HG03442 (cell line): ENCODE measurements around the gene SLC36A2.
"Not testable (repeated sequence)": the region's sequence is repeated elsewhere in the genome, so short reads cannot be mapped to it uniquely, and the experiment has no call there.

Experiments
- ATAC-seq: cut with Tn5 transposase; IDR thresholded peaks from one replicate; pipeline ENCODE4 v1.9.1; 2021; ENCODE audit warnings: mild to moderate bottlenecking, moderate library complexity; ENCODE audit not compliant: unreplicated experiment

SLC36A2 gene

DNA sequence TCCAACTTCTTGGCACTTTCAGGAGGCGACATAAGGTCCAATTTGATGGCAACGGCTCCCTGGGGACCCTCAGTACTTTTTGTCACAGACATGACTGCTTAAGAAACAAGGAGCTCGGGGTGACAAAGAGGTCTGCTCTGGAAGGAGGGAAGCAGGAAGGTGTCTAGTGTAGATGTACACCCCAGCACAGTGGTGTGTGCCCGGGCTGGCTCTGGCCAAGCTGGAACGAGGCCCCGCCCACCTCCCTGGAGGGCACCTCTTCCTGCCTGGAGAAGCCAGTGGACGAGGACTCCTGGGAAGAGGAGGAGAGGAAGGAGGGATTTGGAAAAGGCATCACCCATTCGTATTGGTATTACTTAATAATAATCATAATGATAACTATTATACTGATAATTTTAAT lies at the start of gene SLC36A2:
SLC36A2 (minus strand) TSS at position 191 of the 400 bp plus-strand sequence; CDS start at position 92, 99 bp downstream.
- ATAC-seq, result no peak

DNA sequence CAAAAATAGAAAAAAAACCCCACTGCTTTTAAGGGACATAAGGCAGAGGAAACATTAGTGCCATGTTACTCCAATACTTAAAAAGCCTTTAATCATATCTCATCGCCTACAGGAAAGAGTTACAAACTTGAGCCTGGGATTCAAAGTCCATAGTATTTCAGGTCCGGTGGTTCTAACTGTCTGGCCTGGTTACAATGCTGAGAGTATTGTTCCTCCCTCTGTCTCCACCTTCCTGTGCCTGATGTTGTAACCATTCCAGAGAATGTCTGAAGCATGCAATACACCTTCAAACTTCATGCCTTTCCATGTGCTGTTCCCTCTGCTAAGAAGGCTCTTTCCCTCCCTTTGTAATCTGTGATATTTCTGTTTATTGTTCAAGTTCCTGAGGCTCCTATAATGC lies 41.6 kb upstream of the SLC36A2 start:
- ATAC-seq, result no peak

DNA sequence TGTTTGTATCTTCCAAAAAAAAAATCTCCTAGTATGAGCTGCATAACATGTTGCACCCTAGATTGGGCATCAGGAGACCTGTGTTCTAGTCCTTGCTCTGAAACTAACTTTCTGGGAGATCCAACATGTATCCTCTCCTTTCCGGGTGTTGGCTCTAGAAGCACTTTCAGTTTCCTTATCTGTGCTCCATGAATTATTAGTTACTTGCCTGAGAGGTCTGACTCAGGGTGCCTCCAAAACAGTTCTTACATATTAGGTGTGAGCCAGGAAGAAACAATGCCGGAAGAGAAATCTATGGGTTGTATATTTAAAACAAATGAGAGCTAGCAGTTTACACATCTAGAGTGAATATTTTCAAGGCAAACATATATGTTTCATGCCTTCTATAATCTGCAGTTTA lies 36.7 kb upstream of the SLC36A2 start:
- no peak for ATAC-seq

DNA sequence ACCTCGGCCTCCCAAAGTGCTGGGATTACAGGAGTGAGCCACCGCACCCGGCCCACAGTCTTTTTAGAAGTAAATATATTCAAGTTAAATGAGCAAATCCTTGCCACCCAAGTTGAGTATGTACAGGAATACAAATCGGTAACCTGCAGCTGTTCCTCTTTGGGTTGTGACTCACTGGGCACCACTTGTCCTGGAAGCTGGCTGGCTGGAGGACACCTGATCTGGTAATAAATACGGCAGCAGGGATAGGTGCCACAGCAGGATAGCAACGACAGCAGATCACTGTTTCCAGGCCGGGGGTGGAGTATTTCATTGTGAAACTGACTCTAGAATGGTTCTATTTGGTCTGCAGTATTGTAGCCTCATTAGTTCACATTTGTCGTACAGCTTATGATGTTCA lies 35.7 kb upstream of the SLC36A2 start:
- ATAC-seq, result no peak

DNA sequence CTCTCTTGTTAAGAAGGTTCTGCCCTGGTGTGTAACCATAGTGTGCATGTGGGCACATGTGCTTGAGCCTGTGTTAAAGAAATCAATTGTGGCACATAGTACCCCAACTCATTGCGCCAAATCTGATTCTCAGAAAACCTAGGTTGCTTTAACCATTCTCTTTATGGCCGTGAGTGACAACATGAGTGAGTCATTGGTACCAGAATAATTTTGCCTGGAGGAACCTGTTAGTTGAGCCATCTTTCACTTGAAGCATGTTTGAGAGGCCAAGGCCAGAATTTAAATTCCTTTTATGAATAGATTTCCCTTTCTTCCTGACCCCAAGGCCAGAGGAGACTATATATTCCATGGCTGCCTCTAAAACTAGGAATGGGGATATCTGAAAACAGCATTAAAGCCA lies 35.2 kb upstream of the SLC36A2 start:
- ATAC-seq, result no peak

DNA sequence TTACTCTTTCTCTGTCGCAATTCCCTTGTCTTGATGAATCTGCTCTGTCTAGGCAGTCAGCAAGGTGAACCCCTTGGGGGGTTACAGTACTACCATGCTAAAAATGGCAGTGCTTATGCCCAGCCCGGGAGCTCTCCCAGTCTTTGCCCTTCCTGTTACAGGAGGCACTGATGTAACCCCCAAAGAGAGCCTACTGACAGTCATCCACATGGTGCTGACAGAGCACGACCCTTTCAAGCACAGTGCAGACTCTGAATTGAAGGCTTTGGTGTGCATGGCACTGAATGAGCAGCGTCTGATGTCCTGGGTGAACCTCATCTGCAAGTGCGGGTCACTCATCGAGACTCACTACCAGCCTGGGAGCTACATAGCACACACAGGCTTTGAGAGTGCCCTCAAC lies 34.5 kb upstream of the SLC36A2 start:
- no peak for ATAC-seq

DNA sequence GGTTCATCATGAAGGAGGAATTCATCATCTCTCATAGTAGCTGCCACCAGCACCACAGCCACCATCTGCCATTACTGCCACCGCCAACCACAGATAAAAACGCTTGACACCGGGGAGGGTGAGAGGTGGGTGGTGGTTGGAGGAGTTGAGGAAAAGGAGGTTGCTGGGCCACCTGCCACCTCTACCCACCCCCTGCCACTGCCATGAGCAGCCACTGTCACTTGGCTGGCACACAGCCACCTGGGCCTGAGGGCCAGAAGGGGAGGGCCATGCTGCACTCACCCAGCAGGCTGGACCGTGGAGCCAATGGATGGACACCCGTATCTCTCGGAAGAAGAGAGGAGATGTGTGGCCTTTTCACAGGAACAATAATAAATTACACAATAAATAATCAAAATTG lies 31.3 kb upstream of the SLC36A2 start:
- no peak for ATAC-seq

DNA sequence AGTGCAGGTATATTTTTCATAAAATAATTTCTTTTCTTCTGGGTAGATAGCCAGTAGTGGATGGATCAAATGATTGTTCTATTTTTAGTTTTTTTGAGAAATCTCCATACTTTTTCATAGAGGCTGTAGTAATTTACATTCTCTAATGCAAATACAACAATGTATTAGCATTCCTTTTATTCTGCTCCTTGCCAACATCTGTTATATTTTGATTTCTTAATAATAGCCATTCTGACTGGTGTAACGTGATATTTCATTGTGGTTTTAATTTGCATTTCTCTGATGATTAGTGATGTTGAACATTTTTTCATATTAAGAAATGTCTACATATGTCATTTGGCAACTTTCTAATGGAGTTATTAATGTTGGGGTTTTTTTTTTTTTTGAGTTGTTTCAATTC lies 27.2 kb upstream of the SLC36A2 start:
- no peak for ATAC-seq

DNA sequence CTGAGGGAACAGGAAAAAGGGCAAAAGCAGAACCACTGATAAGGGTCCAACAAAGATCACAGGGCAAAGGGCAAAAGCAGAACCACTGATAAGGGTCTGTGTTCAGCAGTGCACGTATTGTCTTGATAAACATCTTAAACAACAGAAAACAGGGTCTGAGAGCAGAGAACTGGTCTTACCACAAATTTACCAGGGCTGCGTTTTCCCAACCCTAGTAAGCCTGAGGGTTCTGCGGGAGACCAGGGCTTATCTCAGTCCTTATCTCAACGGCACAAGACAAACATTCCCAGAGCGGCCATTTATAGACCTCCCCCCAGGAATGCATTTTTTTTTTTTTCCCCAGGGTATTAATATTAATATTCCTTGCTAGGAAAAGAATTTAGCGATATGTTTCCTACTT lies 19.7 kb upstream of the SLC36A2 start:
- ATAC-seq, result not testable (repeated sequence)

DNA sequence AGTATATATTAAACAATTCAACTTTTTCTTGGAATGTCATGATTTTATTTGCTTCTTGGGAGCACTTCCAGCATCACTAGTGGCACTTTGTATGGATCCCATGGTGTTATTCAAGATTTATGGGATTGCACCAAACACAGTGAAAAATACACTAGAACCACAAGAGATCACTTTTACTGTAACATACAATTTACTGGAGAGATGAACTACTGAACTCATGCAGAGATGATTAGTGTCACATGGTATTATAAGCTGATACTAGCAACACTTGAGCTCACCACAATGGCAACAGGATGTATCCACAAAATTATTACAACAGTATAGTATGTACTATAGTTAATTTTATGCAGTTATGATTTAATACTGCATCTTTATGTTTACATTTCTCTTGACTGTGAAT lies 16.3 kb upstream of the SLC36A2 start:
- ATAC-seq, result no peak

DNA sequence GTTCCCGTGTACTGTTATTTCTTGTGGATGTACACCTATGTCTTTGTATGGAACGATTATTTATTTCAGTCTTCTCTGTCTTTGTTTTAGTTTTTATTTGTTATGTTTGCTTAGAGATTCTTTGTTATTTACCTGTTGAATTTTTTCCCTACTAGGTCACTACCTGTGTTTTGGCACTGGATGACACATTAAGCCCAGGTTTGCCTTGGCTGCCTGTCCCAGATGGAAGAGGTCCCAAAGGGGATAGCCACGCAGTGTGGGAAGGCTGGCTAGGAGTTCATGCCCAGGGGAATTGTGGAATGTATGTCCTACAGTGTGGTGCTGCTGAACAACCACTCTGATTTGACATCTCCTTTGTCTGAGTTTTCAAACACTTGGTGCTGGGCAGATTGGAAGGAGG lies 15.6 kb upstream of the SLC36A2 start:
- no peak for ATAC-seq

DNA sequence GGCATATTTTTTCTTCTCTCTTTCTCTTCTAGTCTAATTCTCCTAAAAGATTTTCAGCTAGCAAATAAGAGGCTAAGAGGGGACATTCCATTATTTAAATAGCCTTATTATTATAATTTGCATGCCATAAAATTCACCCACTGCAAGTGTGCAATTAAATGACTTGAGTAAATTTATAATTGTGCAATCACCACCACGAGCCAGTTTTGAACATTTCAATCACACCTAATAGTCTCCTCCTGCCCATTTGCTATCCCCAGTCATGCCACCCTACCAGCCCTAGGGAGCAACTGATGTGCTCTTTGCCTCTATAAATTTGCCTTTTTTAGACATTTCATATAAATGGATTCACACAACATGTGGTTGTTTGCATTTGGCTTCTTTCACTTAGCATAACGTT lies 12.0 kb upstream of the SLC36A2 start:
- no peak for ATAC-seq

DNA sequence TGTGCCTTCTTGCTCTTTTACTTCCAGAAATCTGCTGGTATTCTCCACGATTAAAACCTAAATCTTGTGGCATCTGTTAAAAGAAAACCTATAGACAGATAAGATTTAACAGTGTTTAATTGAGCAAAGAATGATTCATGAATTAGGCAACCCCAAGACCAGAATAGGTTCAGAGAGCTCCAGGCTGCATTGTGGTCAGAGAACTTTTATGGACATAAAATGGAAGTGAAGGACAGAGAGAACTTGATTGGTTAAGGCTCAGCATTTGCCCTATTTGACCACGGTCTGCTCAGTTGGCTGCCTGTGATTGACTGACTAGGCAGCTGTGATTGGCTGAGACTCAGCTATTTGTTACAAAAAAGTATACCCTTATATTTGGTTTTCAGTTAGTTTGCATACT lies 10.4 kb upstream of the SLC36A2 start:
- no peak for ATAC-seq

DNA sequence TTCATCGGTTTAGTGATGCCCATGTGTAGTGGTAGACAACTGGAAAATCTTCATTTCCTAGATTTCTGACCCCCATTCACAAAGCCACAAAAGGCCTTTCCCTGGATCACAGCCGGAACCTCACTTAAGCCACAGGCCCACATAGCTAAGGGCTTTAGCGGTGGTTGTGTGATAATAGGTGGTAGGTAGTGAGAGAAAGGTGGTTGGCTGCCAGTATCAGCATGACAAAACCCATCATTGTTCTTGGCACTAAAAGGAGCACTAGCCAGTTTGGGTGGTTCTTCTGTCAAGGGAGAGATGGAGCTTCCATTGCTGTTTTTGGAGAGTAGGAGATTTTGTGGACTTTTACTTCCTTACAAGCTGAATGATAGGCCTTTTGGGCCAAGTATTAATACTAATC lies 9.7 kb upstream of the SLC36A2 start:
- ATAC-seq, result no peak

DNA sequence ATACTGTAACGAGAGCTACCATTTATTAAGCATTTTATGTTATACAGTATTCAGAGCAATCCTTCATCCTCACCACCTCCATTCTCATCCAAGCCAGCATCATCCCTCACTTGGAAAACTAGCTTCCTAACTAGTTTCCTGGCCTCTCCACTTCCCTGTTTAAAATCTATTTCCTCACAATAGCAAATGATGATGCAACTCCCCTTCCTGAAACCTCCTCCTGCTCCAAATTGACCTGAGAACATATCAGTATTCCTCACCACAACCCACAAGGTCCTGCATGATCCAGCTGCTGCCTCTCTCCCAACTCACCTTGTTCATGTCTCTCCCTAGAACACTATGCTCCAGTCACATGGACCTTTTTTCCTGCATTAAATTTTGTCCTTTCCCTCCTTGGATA lies 4.3 kb upstream of the SLC36A2 start:
- no peak for ATAC-seq

DNA sequence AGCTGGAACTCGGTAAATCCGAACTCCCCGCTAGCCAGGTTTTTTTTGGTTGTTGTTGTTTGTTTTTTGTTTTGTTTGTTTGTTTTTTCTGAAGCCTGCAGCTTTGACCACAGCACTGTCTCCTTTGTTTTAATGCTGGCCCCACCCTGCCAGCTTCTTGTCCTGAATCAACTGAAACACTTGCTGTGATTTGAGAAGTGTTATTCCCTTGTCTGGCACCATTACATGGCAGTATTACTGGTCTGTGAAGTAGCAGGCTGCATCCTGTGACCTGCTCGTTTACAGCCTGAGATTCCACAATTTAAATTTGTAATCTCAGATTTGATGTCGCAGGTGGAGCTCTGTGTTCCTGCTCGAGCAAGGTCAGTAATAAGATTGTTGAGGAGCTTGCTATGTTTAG lies 1.4 kb upstream of the SLC36A2 start:
- ATAC-seq, result no peak

DNA sequence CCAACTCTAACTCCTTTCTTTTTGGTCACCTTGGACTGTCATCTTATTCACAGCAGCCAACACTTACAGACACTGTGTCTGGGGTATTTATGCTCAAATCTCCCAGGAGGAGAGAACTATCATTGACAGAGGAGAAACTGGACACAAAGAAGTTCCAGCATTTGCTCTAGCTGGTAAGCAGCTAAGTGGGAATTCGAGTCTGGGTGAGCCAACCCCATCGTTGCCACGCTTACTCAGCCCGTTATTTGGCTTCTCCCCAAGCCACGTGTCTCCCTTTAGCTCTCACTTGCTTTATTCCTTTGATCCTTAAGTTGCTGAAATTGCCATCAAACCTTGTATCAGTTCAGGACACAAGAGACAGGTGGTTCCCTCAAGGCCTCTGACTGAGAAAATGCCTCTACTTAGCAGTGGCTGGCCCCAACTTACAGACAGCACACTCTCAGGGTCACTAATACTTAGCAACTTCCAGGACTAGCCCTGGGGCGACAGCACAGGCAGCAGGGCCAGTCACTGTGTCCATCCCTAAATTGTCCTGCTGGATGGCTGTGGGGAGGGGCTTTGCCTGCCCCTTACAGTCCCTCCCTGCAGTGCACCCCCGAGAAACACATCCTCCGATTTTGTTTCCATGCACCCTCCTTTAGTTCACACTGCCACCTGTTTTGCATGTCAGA lies 1.4 kb downstream of the SLC36A2 start:
- ATAC-seq, result no peak

DNA sequence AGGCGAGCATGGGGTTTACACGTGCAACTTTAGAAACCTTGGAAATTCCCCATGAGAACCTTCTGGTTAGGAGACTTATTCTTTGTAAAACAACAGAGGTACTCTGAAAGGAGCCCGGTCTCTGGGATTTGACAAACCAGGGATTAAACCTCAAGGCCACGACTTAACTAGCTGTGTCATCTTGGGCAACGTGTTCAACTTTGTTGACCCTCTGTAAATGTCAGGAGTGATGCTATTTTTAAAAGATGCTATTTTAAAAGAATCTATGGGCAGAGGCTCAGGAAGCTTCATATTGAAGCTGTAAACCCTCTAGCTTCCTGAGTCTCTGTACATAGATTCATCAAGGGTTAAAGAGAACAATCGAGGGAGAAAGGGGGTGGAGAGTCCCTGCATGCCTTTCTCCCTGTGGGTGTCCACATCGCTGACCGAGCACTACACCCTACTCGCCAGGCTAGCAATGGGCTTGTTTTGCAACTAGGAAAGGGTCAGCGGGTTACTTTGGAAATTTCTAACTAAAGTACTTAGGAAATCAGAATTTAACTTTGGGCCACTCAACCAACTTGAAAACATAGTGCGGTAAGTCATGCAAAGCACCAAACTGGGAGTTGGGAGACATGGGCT lies 2.1 kb downstream of the SLC36A2 start:
- ATAC-seq, result no peak

DNA sequence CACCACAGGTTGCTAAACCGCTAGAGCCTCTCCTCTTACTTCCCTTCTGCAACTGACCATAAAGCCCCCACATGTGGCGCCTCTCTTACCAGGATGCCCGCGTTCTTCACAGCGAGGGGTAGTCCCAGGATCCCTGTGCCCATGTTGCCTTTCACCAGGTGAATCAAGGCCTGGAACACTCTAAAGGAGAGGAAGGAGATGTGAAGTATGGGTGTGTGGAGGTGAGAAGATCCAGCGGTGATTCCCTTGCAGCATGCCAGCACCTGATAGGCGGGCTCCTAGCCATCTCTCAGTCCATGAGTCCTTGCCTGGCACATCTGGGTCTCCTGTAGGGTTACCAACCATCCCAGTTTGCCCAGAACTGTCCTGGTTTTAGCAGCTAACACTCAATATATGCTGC lies 3.3 kb downstream of the SLC36A2 start:
- no peak for ATAC-seq

DNA sequence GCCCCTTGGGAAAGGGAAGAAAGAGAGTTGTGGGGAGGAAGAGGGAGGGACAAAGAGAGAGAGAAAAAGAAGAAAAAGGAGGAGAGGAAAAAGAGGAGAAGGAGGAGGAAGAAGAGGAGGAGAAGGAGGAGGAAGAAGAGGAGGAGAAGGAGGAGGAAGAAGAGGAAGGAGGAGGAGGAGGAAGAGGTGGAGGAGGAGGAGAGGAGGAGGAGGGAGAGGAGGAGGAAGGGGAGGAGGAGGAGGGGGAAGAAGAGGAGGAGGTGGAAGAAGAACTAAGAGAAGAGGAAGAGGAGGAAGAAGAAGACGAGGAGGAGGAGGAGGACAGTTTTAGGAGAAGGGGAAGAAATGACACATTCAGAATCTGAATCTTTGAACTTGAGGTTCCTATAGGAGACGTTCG lies 7.4 kb downstream of the SLC36A2 start:
- ATAC-seq, result no peak

DNA sequence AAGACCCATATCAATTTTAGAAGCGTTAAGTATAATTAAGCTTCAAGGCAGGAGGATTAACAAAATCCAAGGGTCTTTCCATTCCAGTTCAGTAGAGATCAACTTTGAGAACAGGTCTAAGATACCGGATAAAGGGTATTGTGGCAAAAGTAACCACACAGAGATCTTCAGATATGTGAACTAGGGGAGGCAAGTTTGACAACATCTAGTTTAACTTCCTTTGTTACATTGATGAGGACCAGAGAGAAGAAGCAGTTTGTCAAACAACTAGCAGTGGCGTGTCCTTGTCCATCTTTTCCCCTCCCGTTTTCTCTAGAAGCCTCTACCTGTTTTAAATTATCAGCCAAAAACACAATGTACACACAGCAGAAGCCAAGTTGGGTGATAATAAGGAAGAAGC lies 8.6 kb downstream of the SLC36A2 start:
- ATAC-seq, result no peak

DNA sequence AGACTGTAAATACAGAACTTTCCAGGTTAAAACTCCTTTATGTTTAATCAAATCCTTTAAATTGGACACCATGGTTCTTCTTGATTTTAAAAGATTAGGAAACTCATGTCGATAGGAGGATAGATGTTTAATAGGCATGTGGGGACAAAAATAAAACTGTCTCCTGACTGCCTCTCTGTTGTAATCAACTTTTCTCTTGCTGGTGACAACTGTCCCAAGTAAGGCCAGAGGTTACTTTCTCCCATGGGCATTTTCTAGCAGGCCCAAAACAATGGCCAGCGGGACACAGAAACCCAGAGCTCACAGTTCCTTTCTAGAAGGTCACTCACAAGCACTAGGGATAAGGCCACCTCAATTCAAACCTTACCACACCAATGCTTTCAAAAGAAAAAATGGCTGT lies 14.5 kb downstream of the SLC36A2 start:
- no peak for ATAC-seq

DNA sequence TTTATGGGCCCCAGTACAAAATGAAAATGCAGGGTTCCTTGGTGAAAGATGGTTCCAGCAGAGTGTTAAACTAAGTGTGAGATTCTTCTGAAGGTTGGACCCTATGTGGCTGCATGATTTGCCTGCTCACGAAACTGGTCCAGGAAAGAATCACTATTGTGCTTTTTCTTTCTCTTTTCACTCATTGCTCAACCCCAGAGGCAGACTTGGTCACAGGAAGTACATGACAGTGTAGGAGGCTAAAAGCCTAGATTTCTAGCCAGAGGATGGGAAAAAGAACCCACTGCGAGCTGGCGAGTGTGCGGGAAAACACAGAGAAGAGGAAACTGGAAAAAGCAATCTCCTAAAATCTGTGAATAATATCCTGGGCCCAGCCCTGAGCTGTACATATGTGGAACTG lies 18.6 kb downstream of the SLC36A2 start:
- ATAC-seq, result no peak
